Lower leg skin (tissue), 3 donors: ENCODE data around the gene EIPR1.

ENCODE experiments used
- CTCF ChIP-seq, 3 donors: fragments of 450-650 bp; IDR thresholded peaks; one replicate each; pipeline ENCODE4 v1.5.1; 2016; ENCODE audit warnings: antibody characterized with exemption in 3 of 3, mild to moderate bottlenecking in 3 of 3, moderate library complexity in 2 of 3
- POLR2A ChIP-seq, 2 donors: fragments of 450-650 bp; IDR thresholded peaks; one replicate each; pipeline ENCODE4 v1.6.1; 2016 to 2017; ENCODE audit warnings: antibody characterized with exemption in 2 of 2, mild to moderate bottlenecking in 1 of 2, moderate library complexity in 1 of 2

- no peak for TF ChIP-seq POLR2A (IDR thresholded peaks at IDR 0.05)
- no peak for TF ChIP-seq CTCF (IDR thresholded peaks at IDR 0.05)
Observed at GRCh38 chr2:3242747-3243369, 134.8 kb downstream of the EIPR1 start.
